ENCODE data around the gene BBX. TPM values are rescaled to one million over a fixed set of nuclear protein-coding genes. Genes with fewer than 3 reads are reported as not detected.

Gene BBX
- total and polyA plus RNA-seq, 2 of the 4 experiments (the other 2 are of a cell fraction), result 13.6 to 107 TPM

DNA sequence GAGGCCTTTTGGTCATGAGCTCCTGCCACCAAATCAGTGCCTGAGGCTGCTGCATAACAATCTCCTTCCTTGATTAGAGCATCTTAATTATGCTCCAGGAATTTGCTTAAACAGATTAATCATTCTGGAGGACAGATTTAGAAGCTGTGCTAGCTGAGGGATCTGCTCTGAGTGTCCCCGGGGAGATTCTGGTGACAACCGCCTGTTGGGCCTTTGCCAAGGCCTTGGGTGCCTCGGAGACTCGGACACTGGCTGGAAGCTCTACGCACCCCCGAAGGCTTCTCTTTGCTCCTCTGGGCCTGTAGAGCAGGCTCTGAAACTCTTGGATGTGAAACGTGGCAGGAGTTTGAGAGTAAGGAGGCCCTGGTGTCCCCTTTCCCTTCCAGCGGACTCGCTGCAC, 304.0 kb downstream of the BBX start:
- no peak overlapping the region for H4K91ac ChIP-seq (ENCODE audit: insufficient read depth, low read depth, low read length)
- peaks cover 3% of the 10 kb centered on the region for H3K27me3 ChIP-seq (ENCODE audit: control insufficient read depth, insufficient read depth, low read length)
- no peak overlapping the region for H3K23ac ChIP-seq (ENCODE audit: low read depth, low read length)
- DNase-seq (no peak), ATAC-seq (ENCODE audit: low read depth) (no peak)
- no peak overlapping the region for H2BK120ac ChIP-seq (ENCODE audit: low read depth, low read length)
- no peak overlapping the region for H2AK5ac ChIP-seq (ENCODE audit: low read depth, low read length)
- TF ChIP-seq, protein P1, sequence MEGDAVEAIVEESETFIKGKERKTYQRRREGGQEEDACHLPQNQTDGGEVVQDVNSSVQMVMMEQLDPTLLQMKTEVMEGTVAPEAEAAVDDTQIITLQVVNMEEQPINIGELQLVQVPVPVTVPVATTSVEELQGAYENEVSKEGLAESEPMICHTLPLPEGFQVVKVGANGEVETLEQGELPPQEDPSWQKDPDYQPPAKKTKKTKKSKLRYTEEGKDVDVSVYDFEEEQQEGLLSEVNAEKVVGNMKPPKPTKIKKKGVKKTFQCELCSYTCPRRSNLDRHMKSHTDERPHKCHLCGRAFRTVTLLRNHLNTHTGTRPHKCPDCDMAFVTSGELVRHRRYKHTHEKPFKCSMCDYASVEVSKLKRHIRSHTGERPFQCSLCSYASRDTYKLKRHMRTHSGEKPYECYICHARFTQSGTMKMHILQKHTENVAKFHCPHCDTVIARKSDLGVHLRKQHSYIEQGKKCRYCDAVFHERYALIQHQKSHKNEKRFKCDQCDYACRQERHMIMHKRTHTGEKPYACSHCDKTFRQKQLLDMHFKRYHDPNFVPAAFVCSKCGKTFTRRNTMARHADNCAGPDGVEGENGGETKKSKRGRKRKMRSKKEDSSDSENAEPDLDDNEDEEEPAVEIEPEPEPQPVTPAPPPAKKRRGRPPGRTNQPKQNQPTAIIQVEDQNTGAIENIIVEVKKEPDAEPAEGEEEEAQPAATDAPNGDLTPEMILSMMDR (conservative IDR thresholded peaks at IDR 0.05; ENCODE audit: low read depth, low read length), result no peak
- TF ChIP-seq SMC3 (IDR thresholded peaks at IDR 0.05; ENCODE audit: low read depth, low read length) (no peak), POLR2A (IDR thresholded peaks at IDR 0.05; ENCODE audit: low read depth, low read length) (no peak), FOS (IDR thresholded peaks at IDR 0.05; ENCODE audit: low read depth, low read length) (no peak), RAD21 (IDR thresholded peaks at IDR 0.05; ENCODE audit: low read length) (no peak), ELK1 (IDR thresholded peaks at IDR 0.05; ENCODE audit: borderline replicate concordance, low read depth, low read length) (no peak), MAZ (IDR thresholded peaks at IDR 0.05; ENCODE audit: borderline replicate concordance, low read depth, low read length) (no peak), CHD1 (IDR thresholded peaks at IDR 0.05; ENCODE audit: low read depth, low read length) (no peak), CEBPB (IDR thresholded peaks at IDR 0.05; ENCODE audit: low read depth, low read length) (no peak), BHLHE40 (IDR thresholded peaks at IDR 0.05; ENCODE audit: low read depth, low read length) (no peak), NFE2L2 (IDR thresholded peaks at IDR 0.05; ENCODE audit: low read depth, low read length) (no peak), MAFK (IDR thresholded peaks at IDR 0.05; ENCODE audit: low read depth, low read length) (no peak)
- H2BK20ac ChIP-seq (ENCODE audit: low read depth, low read length), result no peak overlapping the region
- 100% methylated on average over 2 of the region's 9 CpGs; no CpG with 5 or more reads in 1 of the 2 experiments for WGBS, 2 experiments (ENCODE audit: extremely low coverage in 2 of 2, insufficient read length in 1 of 2)
- dilution Hi-C loops (cut with HindIII; ENCODE audit: low sequenced_read_pairs, unreplicated experiment) (no loop called here), in situ Hi-C loops (cut with MboI; ENCODE audit: low sequenced_read_pairs) (no loop called here), intact Hi-C loops (cut with micrococcal nuclease) (no loop called here)
- H4K20me1 ChIP-seq (ENCODE audit: insufficient read depth, low read length), result no peaks in the 10 kb centered on the region
- H3K4me2 ChIP-seq (ENCODE audit: low read depth, low read length), result no peak overlapping the region
- no peak overlapping the region for H3K14ac ChIP-seq (replicated peaks; ENCODE audit: low read depth, low read length)
- no peak overlapping the region for H3K4me3 ChIP-seq (ENCODE audit: insufficient read depth, low read depth, low read length)
- H2BK15ac ChIP-seq (ENCODE audit: low read depth, low read length), result no peak overlapping the region
- no peaks in the 10 kb centered on the region for H3K9me3 ChIP-seq (ENCODE audit: control insufficient read depth, insufficient read depth, low read length)
- no peak overlapping the region for H3K9ac ChIP-seq (ENCODE audit: low read depth, low read length)
- H2AFZ ChIP-seq (replicated peaks; ENCODE audit: low read length, poor library complexity), result no peak overlapping the region
- ChIA-PET POLR2A (ENCODE audit: unreplicated experiment) (no interaction called here), CTCF (no interaction called here)
- no peak overlapping the region for H3K4ac ChIP-seq (ENCODE audit: low read depth, low read length)
- H2AK9ac ChIP-seq (replicated peaks; ENCODE audit: low read depth, low read length, poor library complexity), result no peak overlapping the region
- H3K79me1 ChIP-seq (ENCODE audit: low read depth in 1 of 2, low read length in 2 of 2), result no peaks in the 10 kb centered on the region
- H3K56ac ChIP-seq (ENCODE audit: extremely low read depth, insufficient read depth, low read length), result no peak overlapping the region
- H3K27ac ChIP-seq (ENCODE audit: insufficient read depth, low read length), result no peak overlapping the region
- no peak overlapping the region for H4K8ac ChIP-seq (ENCODE audit: low read depth in 2 of 2, low read length in 2 of 2)
- H3K36me3 ChIP-seq (ENCODE audit: control insufficient read depth, insufficient read depth, low read length), result no peaks in the 10 kb centered on the region
- H3K4me1 ChIP-seq (ENCODE audit: control insufficient read depth, insufficient read depth, low read length), result no peaks in the 10 kb centered on the region
- H3K18ac ChIP-seq (ENCODE audit: low read depth, low read length), result no peak overlapping the region
- no peak overlapping the region for H4K5ac ChIP-seq (ENCODE audit: low read depth, low read length)
- no peaks in the 10 kb centered on the region for H3K9me1 ChIP-seq (ENCODE audit: insufficient read depth, low read length)
- no peak overlapping the region for H2BK5ac ChIP-seq (ENCODE audit: low read depth, low read length, poor library complexity, severe bottlenecking)
- BruUV-seq (replicated peaks), result no TSS peak

All from IMR-90 (cell line).